Activated CD8-positive, alpha-beta memory T cell treated with anti-CD3 and anti-CD28 coated beads for 36 hours (primary cell): ENCODE data around the gene ICA1L. TPM values are rescaled to one million over a fixed set of nuclear protein-coding genes. Genes with fewer than 3 reads are reported as not detected.
"Not testable (repeated sequence)": the region's sequence is repeated elsewhere in the genome, so short reads cannot be mapped to it uniquely, and the experiment has no call there.

Experiments used
- CTCF ChIA-PET: fragments of 350-600 bp; sonication (Branson Sonifier 250); formaldehyde crosslinking; loops from one replicate; lab custom pipeline; 2021; ENCODE audit warnings: antibody characterized with exemption; lab: Charles Lee
- POLR2A ChIA-PET: fragments of 350-600 bp; sonication (Branson Sonifier 250); formaldehyde crosslinking; loops from one replicate; lab custom pipeline; 2021; ENCODE audit warnings: antibody characterized with exemption; lab: Charles Lee
- total RNA-seq, 2 experiments: library from RNA; stranded (reverse); gene quantifications; one replicate each; pipeline ENCODE4 v1.2.3, GENCODE V29; 2021

ICA1L gene
- 1 to 10 TPM; 4.1 to 6.6 TPM for total RNA-seq

GRCh38 chr2:202871300-202872141 is at the start of gene ICA1L:
ICA1L (minus strand) TSS chr2:202871766; CDS start chr2:202829009, 42,757 bp downstream.
- POLR2A ChIA-PET = no interaction called here
- CTCF ChIA-PET = interaction anchor here (1.0 to 1.1 kb wide), 3 partner anchors 139 to 283 kb away, joined by 3 read pairs; partner anchors contain the start of gene FAM117B

DNA sequence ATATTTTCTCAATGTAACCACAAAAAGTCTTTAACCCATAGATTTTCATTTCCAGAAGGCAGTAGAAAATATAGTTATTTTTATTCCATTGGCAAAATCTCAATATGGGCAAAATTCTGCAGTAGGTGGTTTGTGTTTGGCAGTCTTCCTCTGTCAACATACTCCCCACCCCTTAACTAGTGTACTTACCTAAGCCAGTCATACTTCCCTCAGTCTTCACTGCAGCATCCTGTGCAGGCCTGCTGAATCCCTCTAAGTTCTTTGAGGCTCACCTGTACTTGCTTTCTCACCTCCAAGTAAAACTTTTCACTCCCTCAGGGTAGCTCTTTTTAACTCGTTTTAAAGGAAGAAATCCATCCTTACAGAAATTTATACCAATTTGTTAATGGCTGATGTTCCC is 47.3 kb upstream of the ICA1L start:
- POLR2A ChIA-PET = interaction anchor here (0.5 kb wide), 1 partner anchor 41 kb away, joined by 3 read pairs; no protein-coding TSS in a partner anchor

GRCh38 chr2:202912342-202913201 is 41.0 kb upstream of the ICA1L start:
- CTCF ChIA-PET = not testable (repeated sequence)
- POLR2A ChIA-PET = interaction anchor here (0.7 to 1.4 kb wide), 2 partner anchors 42 to 106 kb away, joined by 3 to 4 read pairs; no protein-coding TSS in a partner anchor

More for the DNA sequence above, 47.3 kb upstream of the ICA1L start:
- CTCF ChIA-PET = interaction anchor here (0.6 kb wide), 1 partner anchor 590 kb away, joined by 3 read pairs; no protein-coding TSS in a partner anchor

DNA sequence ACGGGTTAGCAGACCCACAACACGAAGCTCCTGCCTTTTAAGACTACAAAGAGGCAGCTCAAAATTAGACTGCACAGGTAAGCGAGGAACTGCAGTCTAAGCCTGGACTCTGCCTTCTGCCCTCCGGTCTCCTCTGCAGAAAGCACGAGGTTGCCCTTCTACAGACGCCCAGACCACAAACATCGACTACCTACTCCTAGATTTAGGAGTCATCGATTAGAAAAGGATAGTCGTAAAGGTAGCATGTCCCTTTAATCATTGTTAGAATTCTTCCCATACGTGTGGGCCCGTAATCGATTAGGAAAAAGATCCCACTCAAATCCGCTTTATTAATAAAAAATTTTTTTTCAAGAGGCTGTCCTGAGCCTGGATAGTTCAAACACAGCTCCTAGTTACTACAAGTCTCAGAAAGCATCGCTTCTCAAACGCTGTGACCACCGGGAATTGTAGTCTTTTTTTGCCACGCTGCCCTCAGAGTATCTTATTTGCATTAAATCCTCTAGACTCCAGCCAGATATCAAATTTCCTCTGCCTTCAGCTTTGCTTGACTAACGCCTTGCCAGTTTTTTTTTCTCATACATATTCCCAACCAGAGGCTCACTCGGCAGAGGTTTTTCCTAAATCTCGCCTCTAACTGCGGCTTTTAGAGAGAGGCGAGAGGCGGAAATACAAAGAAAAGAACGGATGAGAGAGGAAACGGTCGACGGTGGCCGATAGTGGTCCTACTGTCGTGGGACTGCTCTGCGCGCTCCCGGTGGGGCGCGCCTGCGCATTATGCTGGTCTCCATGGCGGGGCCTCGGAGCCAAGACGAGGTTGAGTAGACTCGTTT is 40.2 kb upstream of the ICA1L start, which contains the start of the genes CARF and WDR12:
Gene CARF (plus strand): TSS at position 764 of the 830 bp plus-strand sequence. CDS start 29,628 bp downstream, outside the sequence.
Gene WDR12 (minus strand): TSS at position 162 of the 830 bp plus-strand sequence. CDS start 197 bp downstream, outside the sequence.
- POLR2A ChIA-PET = interaction anchor here (1.1 to 1.4 kb wide), 2 partner anchors 41 to 327 kb away, joined by 3 to 8 read pairs; partner anchors contain the start of gene CYP20A1
- CTCF ChIA-PET = no interaction called here

DNA sequence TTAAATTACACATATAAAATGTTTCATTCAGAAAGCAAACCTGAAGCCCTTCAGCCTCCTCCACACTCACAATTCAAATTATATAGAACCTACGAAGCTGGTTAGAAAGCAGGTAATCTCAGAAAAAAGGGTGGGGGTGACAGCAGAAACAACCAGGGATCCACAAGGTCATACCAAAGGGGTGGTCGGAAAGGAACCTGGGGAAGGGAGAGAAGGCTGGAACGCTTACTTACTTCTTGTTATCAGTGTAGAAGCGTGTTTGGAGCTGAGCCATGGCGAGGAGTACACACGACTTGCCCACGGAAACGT is 39.6 kb upstream of the ICA1L start:
- POLR2A ChIA-PET = interaction anchor here (1.1 to 1.4 kb wide), 2 partner anchors 41 to 328 kb away, joined by 3 to 8 read pairs; partner anchors contain the start of gene CYP20A1
- CTCF ChIA-PET = no interaction called here

DNA sequence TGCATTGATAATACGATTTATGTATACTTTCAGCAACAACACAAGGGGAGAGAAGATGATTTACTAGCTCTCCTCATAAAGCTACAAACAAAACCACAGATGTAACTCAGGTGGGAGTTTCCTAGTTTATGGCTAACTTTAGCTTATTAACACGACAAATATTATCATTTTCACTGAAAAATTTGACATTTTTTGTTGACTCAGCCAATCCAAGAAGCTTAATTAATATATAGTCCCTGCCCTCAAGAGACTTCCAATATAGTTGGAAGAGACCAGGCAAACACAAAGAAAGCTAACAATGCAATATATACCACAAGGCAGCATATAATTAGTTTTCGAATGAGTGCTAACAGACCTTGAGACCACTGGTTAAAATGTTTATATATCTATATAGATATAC is 39.1 kb upstream of the ICA1L start:
- ChIA-PET POLR2A (interaction anchor here (1.1 to 1.4 kb wide), 2 partner anchors 40 to 328 kb away, joined by 3 to 8 read pairs; partner anchors contain the start of gene CYP20A1), CTCF (interaction anchor here (1.0 kb wide), 1 partner anchor 23 kb away, joined by 3 read pairs; no protein-coding TSS in a partner anchor)

GRCh38 chr2:202910250-202910649 is 38.7 kb upstream of the ICA1L start:
- POLR2A ChIA-PET = not testable (repeated sequence)
- CTCF ChIA-PET = interaction anchor here (1.0 kb wide), 1 partner anchor 24 kb away, joined by 3 read pairs; no protein-coding TSS in a partner anchor

GRCh38 chr2:202909394-202910192 is 38.0 kb upstream of the ICA1L start:
- POLR2A ChIA-PET = no interaction called here
- CTCF ChIA-PET = interaction anchor here (0.7 to 1.0 kb wide), 2 partner anchors 23 to 24 kb away, joined by 3 read pairs; no protein-coding TSS in a partner anchor

DNA sequence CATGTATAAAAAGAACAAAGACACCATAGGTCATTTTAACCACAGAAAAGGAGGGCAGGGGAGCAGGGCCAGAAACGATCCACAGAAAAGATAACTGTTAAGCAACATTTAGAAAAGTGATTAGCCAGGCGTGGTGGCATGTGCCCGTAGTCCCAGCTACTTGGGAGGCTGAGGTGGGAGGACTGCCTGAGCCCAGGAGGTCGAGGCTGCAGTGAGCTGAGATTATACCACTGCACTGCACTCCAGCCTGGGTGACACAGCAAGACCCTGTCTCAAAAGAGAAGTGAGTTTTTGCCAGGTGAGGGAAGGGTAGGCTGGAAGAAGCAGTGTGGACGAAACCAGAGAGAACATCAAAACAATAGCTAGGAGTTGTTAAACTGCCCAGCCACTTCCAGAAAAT is 36.6 kb upstream of the ICA1L start:
- ChIA-PET POLR2A (no interaction called here), CTCF (no interaction called here)

DNA sequence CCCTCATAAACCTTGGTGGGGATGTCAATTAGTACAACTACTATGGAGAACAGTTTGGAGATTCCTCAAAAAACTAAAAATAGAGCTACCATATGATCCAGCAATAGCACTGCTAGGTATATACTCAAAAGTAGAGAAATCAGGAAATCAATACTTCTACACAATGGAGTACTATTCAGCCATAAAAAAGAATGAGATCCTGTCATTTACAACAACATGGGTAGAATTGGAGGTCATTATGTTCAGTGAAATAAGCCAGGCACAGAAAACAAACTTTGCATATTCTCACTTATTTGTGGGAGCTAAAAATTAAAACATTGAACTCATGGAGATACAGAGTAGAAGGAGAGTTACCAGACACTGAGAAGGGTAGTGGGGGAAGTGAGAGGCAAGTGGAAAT is 33.9 kb upstream of the ICA1L start:
- POLR2A ChIA-PET = interaction anchor here (0.6 kb wide), 1 partner anchor 954 kb away, joined by 3 read pairs; no protein-coding TSS in a partner anchor
- CTCF ChIA-PET = not testable (repeated sequence)

DNA sequence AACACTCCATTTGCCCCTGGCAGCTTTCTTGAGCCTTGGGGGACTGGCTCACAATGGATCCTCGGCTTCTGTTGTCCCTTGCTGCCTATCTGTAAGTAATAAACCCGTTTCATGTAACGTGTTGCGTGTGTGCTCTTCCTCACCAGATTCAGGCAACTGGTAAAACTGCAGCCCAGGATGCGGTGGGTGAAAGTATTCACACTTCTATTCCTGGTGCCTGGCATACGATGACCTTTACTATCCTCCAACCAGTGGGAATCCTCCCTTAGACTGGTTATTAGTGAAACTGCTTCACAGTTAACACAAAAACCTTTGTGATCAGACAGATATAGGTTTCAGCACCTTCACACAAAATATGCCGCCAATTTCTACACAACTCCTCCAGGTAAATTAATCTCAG is 13.6 kb upstream of the ICA1L start:
- CTCF ChIA-PET = no interaction called here
- POLR2A ChIA-PET = no interaction called here

DNA sequence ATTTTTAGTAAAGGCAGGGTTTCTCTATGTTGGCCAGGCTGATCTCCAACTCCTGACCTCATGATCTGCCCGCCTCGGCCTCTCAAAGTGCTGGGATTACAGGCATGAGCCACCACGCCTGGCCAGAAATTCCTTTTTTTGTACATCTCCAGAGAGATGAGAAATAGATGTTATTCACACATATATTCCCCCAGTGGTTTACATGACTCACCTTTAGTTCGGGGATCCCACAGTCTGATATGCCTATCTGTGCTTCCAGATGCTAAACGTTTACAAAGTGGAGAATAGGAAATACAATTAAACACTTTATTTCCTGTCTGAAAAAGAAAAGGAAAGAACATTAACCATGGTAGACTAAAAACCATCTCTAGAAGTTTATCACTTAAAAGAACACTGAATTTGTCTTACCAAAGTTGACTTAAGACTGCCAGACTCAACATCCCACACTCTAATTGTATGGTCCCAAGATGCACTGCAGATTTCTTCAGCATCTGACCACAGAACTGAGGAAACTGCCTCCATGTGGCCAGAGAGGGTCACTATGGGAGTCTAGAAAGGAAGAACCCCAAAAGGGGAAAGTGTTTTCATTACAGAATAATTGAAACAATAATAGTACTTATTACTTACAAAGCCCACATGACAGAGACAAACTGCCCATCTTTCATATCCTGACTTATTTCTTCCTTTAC is 12.6 kb upstream of the ICA1L start:
- POLR2A ChIA-PET = no interaction called here
- CTCF ChIA-PET = no interaction called here

DNA sequence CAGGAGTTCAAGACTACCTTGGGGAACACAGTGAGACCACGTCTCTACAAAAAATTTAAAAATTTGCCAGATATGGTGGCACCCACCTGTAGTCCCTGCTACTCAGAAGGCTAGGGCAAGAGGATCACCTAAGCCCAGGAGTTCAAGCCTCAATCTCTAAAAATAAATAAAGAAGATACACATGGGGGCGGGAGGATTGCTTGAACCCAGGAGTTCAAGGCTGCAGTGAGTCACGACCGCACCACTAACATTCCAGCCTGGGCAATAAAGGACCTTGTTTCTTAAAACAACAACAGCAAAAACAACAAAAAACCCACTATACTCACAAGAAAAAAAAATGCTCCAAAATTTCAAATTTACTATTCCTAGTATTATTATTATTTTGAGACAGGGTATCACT is 10.0 kb upstream of the ICA1L start:
- POLR2A ChIA-PET = no interaction called here
- CTCF ChIA-PET = no interaction called here

DNA sequence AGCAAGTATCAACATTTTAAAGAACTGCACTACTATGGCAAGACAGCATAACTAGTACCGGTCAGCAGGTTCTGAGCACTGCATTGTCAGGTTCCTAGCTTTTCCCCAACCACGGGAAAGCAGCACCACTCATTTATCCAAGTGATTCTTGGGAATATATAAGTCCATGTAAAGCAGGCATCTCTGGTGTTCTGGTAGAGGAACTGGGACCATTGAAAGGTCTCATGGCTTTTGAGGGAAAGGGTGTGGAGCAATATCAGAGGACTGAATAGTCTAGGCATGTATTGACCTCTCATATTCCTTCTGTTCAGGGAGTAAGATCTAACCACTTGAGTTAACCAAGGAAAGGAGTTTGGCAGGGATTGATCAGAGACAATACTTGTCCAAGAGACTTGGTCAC is 6.1 kb upstream of the ICA1L start:
- CTCF ChIA-PET = no interaction called here

DNA sequence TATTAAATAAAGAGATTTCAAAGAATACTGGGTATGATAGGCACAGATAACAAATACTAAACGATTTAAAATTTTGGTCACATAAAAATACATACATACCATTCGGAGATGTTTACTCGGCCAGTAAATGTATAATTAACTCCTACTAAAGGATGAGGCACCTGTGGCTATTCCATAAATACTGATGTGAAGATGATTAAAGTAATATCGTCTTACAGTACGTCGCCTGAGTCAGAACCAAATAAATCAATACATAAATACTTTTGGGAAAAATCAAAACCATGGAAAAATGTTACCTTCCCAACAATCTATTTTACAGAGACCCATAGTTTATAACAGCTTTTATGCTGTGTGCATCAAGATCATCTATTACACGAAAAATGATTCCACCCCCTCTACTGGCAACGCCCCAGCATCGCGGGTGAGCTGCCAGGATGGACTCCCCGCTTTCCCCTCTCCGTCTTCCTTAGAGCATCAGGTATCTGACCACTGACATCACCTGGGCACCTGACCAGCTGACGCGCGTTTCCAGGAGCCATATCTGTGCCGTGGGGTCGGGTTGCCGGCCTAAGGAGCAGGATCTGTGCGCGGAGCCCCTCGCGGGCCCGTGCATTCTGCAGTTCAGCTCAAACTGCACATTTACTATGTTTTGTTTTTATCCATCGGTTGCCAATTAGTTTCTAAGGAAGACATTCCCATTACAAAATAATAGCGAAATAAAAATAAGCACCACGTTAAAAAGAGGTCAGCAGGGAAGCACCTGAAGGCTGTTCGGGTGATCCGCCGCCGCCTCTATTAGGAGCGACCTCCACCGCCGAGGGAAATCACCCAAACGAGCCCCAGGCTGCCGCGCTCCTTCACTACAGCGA is 901 bp downstream of the ICA1L start:
- POLR2A ChIA-PET = interaction anchor here (0.6 to 0.8 kb wide), 2 partner anchors 41 to 204 kb away, joined by 3 to 7 read pairs; partner anchors contain the start of genes CARF and WDR12
- CTCF ChIA-PET = interaction anchor here (0.6 to 1.1 kb wide), 4 partner anchors 138 to 347 kb away, joined by 3 to 4 read pairs (median 3); partner anchors contain the start of gene FAM117B

More for the DNA sequence above, 6.1 kb upstream of the ICA1L start:
- POLR2A ChIA-PET = no interaction called here

DNA sequence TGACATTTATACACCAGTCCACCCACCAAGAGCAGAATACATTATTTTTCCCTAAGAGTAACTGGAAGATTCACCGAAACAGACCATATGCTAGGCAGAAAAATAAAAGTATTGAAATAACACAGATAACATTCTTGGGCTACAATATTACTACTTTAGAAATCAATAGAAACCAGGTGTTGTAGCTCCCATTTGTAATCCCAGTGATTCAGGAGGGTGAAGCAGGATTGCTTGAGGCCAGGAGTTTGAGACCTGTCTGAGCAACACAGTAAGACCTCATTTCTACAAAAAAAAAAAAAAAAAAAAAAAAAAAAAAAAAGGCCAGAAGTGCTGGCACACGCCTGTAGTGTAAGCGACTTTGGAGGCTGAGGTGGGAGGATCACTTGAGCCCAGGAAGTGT is 9.6 kb downstream of the ICA1L start:
- ChIA-PET CTCF (interaction anchor here (0.6 kb wide), 1 partner anchor 645 kb away, joined by 3 read pairs; no protein-coding TSS in a partner anchor), POLR2A (no interaction called here)
